Endothelial cell of umbilical vein (primary cell): ENCODE data around the gene GRK1. TPM values are rescaled to one million over a fixed set of nuclear protein-coding genes. Genes with fewer than 3 reads are reported as not detected.

Source experiments
- BruUV-seq: library from RNA; stranded (reverse); fragments of 400-500 nt; replicated peaks from 2 replicates; lab custom pipeline; 2021; lab: Mats Ljungman, UMichigan
- CTCF ChIA-PET: fragments of 300-600, 350-600 bp; sonication (Branson Sonifier 250); formaldehyde crosslinking; loops from one replicate; lab custom pipeline; 2021; ENCODE audit warnings: antibody characterized with exemption, inconsistent platforms; lab: Charles Lee
- POLR2A ChIA-PET: fragments of 300-600, 350-600 bp; sonication (Branson Sonifier 250); formaldehyde crosslinking; loops from one replicate; lab custom pipeline; 2021; ENCODE audit warnings: antibody characterized with exemption, inconsistent platforms; lab: Charles Lee
- DNase-seq: peaks from one replicate; pipeline ENCODE4 v3.0.0-alpha.2; 2011; ENCODE audit warnings: low read depth, low spot score
- FAIRE-seq: peaks from 2 replicates; lab custom pipeline; 2011; peaks lifted over from hg19 to GRCh38; lab: Jason Lieb, UNC
- H2AFZ ChIP-seq: 2 replicates; pipeline ENCODE4 v1.6.0; 2012; ENCODE audit warnings: low read depth, low read length, control low read depth, inconsistent platforms
- H3K27ac ChIP-seq: 2 replicates; pipeline ENCODE4 v1.5.1; 2011; ENCODE audit warnings: low read depth, mild to moderate bottlenecking, control low read depth, low read length, moderate library complexity; ENCODE audit not compliant: insufficient read depth
- H3K27me3 ChIP-seq, 2 experiments: 2 replicates each; pipeline versions ENCODE4 v1.6.0 to v1.6.1; 2011; ENCODE audit warnings: low read length in 2 of 2, mixed read lengths in 1 of 2; ENCODE audit not compliant: control insufficient read depth in 2 of 2, insufficient read depth in 2 of 2
- H3K36me3 ChIP-seq, 2 experiments: 2 replicates in 1 of 2; 3 replicates in 1 of 2; pipeline ENCODE4 v1.5.1; 2011; ENCODE audit warnings: low read length in 2 of 2, mild to moderate bottlenecking in 1 of 2, moderate library complexity in 1 of 2; ENCODE audit not compliant: control insufficient read depth in 2 of 2, insufficient read depth in 2 of 2; ENCODE audit errors: extremely low read depth in 1 of 2
- H3K4me1 ChIP-seq: 3 replicates; pipeline ENCODE4 v1.5.1; 2011; ENCODE audit warnings: mild to moderate bottlenecking, low read length; ENCODE audit not compliant: control insufficient read depth, insufficient read depth; ENCODE audit errors: extremely low read depth
- H3K4me2 ChIP-seq: 2 replicates; pipeline ENCODE4 v1.6.1; 2011; ENCODE audit warnings: low read length, control low read depth, mixed read lengths; ENCODE audit not compliant: insufficient read depth
- H3K4me3 ChIP-seq, 3 experiments: fragments of 200-600 bp in 1 of 3; sonication (generic), shearing (Covaris generic) in 1 of 3; replicated peaks in 1 of 3; 2 replicates each; pipeline ENCODE4 v1.5.1; 2011 to 2016; ENCODE audit warnings: control low read depth in 3 of 3, low read length in 3 of 3, mild to moderate bottlenecking in 2 of 3, inconsistent platforms in 1 of 3, low read depth in 1 of 3, moderate library complexity in 1 of 3; ENCODE audit not compliant: insufficient read depth in 1 of 3
- H3K79me2 ChIP-seq: 2 replicates; pipeline ENCODE4 v1.6.0; 2012; ENCODE audit warnings: low read length, inconsistent platforms; ENCODE audit not compliant: control insufficient read depth, insufficient read depth
- H3K9ac ChIP-seq: replicated peaks from 2 replicates; pipeline ENCODE3; 2011; ENCODE audit warnings: low read length, control low read depth; ENCODE audit not compliant: insufficient read depth; ENCODE audit errors: extremely low read depth
- H3K9me1 ChIP-seq: replicated peaks from 3 replicates; pipeline ENCODE4 v1.6.0; 2011; ENCODE audit warnings: mild to moderate bottlenecking, low read length; ENCODE audit not compliant: control insufficient read depth, insufficient read depth; ENCODE audit errors: extremely low read depth
- H3K9me3 ChIP-seq: replicated peaks from 2 replicates; pipeline ENCODE4 v1.5.1; 2012; ENCODE audit warnings: low read length, inconsistent platforms; ENCODE audit not compliant: control insufficient read depth, insufficient read depth
- H4K20me1 ChIP-seq: replicated peaks from 2 replicates; pipeline ENCODE3; 2011; ENCODE audit warnings: mild to moderate bottlenecking, low read length; ENCODE audit not compliant: control insufficient read depth, insufficient read depth; ENCODE audit errors: extremely low read depth
- CTCF ChIP-seq, 2 donors: IDR thresholded peaks; 1 replicate in 1 of 2; 2 replicates in 1 of 2; pipeline ENCODE4 v1.5.1; 2011; ENCODE audit warnings: low read length in 2 of 2, mild to moderate bottlenecking in 2 of 2, moderate library complexity in 2 of 2, control low read depth in 1 of 2, inconsistent platforms in 1 of 2, low read depth in 1 of 2; ENCODE audit not compliant: insufficient read depth in 1 of 2; ENCODE audit errors: extremely low read depth in 1 of 2
- EZH2 ChIP-seq: IDR thresholded peaks from 2 replicates; pipeline ENCODE4 v1.6.1; 2012; ENCODE audit warnings: borderline replicate concordance, low read depth, mild to moderate bottlenecking, moderate library complexity, low read length, inconsistent platforms; ENCODE audit not compliant: severe bottlenecking
- FOS ChIP-seq: IDR thresholded peaks from 2 replicates; pipeline ENCODE4 v1.6.1; 2011; ENCODE audit warnings: mild to moderate bottlenecking, low read length, moderate library complexity, borderline replicate concordance; ENCODE audit not compliant: insufficient read depth
- GATA2 ChIP-seq: IDR thresholded peaks from 2 replicates; pipeline ENCODE4 v1.7.0; 2011; ENCODE audit warnings: low read depth, mild to moderate bottlenecking, moderate library complexity, mixed read lengths, low read length; ENCODE audit not compliant: insufficient read length, insufficient read depth
- JUN ChIP-seq: IDR thresholded peaks from 2 replicates; pipeline ENCODE4 v1.6.1; 2011; ENCODE audit warnings: borderline replicate concordance, low read depth; ENCODE audit not compliant: insufficient read length, insufficient read depth
- MYC ChIP-seq: IDR thresholded peaks from one replicate; pipeline ENCODE4 v1.6.1; 2011; ENCODE audit warnings: mild to moderate bottlenecking, low read depth, low read length
- POLR2A ChIP-seq: IDR thresholded peaks from 2 replicates; pipeline ENCODE4 v1.6.1; 2012; ENCODE audit warnings: low read depth, mild to moderate bottlenecking, control low read depth, low read length
- POLR2AphosphoS5 ChIP-seq: IDR thresholded peaks from 2 replicates; pipeline ENCODE4 v1.6.1; 2012; ENCODE audit warnings: low read depth, mild to moderate bottlenecking, control low read depth, low read length, moderate library complexity; ENCODE audit not compliant: insufficient read depth
- dilution Hi-C: fragments of 300-500 bp; cut with MboI; formaldehyde crosslinking; loops from one replicate; pipeline ENCODE4 v1.15.0; 2019; ENCODE audit warnings: low sequenced_read_pairs; ENCODE audit not compliant: extremely low pct_ligation_motif_present
- intact Hi-C: fragments of 100-400 bp; cut with micrococcal nuclease; formaldehyde crosslinking; loops from one replicate; pipeline ENCODE4 v1.10.0; 2022
- polyA plus RNA-seq, 4 experiments: library from polyadenylated mRNA; depleted of rRNA in 3 of 4; stranded (reverse) in 3 of 4; unstranded in 1 of 4; fragments of >200 nt; gene quantifications; 2 replicates each; pipeline versions ENCODE4 v1.2.1 to v1.2.3, GENCODE V29; 2011 to 2012; ENCODE audit warnings: missing spikeins in 1 of 4
- total RNA-seq: library from RNA; stranded (reverse); gene quantifications from 2 replicates; pipeline ENCODE4 v1.2.3, GENCODE V29; 2021
- TF ChIP-seq, protein P1 (sequence below): IDR thresholded peaks from 2 replicates; pipeline ENCODE4 v1.6.1; 2011; ENCODE audit not compliant: insufficient read depth, insufficient read length

Gene GRK1
- total and polyA plus RNA-seq, 2 donors (not counting 3 experiments of a cell fraction or from before 2014, with no cell fraction given): not detected

DNA sequence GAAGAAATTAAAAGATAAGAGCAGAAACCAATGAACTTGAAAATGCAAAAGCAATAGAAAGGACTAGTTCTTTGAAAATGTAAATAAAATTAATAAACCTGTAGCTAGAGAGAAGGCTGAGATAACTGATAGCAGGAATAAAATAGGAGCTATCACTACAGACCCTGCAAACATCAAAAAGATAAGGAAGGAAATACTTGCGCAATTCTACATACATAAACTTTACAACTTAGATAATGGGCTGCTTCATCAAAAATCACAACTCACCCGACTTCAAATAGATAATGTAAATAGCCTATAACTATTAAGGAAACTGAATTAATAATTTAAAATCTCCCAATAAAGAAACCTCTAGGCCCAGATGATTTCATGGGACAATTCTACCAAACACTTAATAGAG lies 5.5 kb upstream of the GRK1 start:
- H2AFZ ChIP-seq: no peak overlapping the region
- H3K4me3 ChIP-seq: no peak overlapping the region
- no peak overlapping the region for H3K4me2 ChIP-seq
- CTCF ChIA-PET: no interaction called here
- peaks cover 2 to 8% of the 10 kb centered on the region in 2 experiments for H3K27me3 ChIP-seq
- FAIRE-seq (no peak), DNase-seq (no peak)
- no peak overlapping the region for H3K27ac ChIP-seq
- no peaks in the 10 kb centered on the region for H3K4me1 ChIP-seq
- TF ChIP-seq GATA2: no peak
- TF ChIP-seq MYC: no peak
- TF ChIP-seq CTCF (IDR thresholded peaks at IDR 0.05; ENCODE audit: extremely low read depth in 1 of 2, insufficient read depth in 1 of 2, low read depth in 1 of 2, low read length in 2 of 2): no peak
- no peak for TF ChIP-seq EZH2
- TF ChIP-seq POLR2A: no peak
- TF ChIP-seq POLR2AphosphoS5: no peak
- no peak for TF ChIP-seq JUN
- no peak for TF ChIP-seq FOS
- TF ChIP-seq, protein P1, sequence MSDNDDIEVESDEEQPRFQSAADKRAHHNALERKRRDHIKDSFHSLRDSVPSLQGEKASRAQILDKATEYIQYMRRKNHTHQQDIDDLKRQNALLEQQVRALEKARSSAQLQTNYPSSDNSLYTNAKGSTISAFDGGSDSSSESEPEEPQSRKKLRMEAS: no peak
- H4K20me1 ChIP-seq: no peaks in the 10 kb centered on the region
- no peaks in the 10 kb centered on the region for H3K9me1 ChIP-seq
- dilution Hi-C loops: no loop called here
- intact Hi-C loops: no loop called here
- POLR2A ChIA-PET: no interaction called here
- no peaks in the 10 kb centered on the region for H3K36me3 ChIP-seq
- no peaks in the 10 kb centered on the region for H3K79me2 ChIP-seq
- no peak overlapping the region for H3K9ac ChIP-seq
- no peaks in the 10 kb centered on the region for H3K9me3 ChIP-seq
- BruUV-seq: no TSS peak
